GM21576 (cell line): ENCODE measurements around the gene ZNF562.
"Not testable (repeated sequence)": the region's sequence is repeated elsewhere in the genome, so short reads cannot be mapped to it uniquely, and the experiment has no call there.

Experiments used
- ATAC-seq: cut with Tn5 transposase; IDR thresholded peaks from one replicate; pipeline ENCODE4 v1.9.1; 2021; ENCODE audit warnings: mild to moderate bottlenecking, moderate library complexity; ENCODE audit not compliant: unreplicated experiment

Gene ZNF562

GRCh38 chr19:9674663-9675357 is at the start of gene ZNF562:
ZNF562 (minus strand) TSS chr19:9675100; CDS start chr19:9660744, 14,356 bp downstream.
- peak; percentile 79 for ATAC-seq

DNA sequence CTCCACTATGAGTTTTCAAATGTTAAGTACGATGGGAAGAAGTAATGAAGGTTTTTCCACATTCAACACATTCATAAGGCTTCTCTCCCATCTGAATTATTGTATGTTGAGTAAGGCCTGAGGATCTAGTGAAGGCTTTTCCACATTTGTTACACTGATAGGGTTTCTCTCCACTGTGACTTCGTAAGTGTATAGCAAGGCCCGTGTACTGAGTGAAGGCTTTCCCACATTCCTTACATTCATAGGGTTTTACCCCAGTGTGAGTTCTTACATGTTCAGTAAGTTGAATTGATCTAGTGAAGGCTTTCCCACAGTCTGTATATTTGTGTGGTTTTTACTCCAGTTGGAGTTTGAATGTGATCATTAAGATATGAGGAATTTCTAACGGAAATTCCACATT is 49.3 kb upstream of the ZNF562 start:
- no peak for ATAC-seq

DNA sequence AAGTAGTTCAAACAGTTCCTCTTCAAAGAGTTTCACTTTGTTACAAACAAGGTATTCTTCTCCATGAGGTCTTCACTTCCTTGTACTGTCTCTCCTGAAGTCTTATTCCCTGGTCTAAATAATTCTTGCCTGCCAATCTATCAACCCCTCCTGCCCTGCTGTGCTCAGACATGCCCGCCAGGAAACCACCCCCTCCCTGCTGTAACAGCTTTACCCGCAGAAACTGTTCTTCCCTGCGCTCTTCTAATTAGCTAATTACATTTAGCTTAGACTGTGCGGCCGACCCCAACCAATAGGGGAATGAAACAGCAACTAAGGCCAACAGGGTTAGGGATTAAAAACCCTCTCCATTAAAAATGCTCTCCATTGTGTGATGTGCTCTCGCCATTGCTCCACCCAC is 47.0 kb upstream of the ZNF562 start:
- ATAC-seq: no peak

- no peak for ATAC-seq
Measured at GRCh38 chr19:9720541-9720940, 45.6 kb upstream of the ZNF562 start.

- no peak for ATAC-seq
Measured at GRCh38 chr19:9711815-9712214, 36.9 kb upstream of the ZNF562 start.

- ATAC-seq: no peak
Measured at GRCh38 chr19:9709305-9709704, 34.4 kb upstream of the ZNF562 start.

- ATAC-seq: no peak
Measured at GRCh38 chr19:9705836-9706235, 30.9 kb upstream of the ZNF562 start.

DNA sequence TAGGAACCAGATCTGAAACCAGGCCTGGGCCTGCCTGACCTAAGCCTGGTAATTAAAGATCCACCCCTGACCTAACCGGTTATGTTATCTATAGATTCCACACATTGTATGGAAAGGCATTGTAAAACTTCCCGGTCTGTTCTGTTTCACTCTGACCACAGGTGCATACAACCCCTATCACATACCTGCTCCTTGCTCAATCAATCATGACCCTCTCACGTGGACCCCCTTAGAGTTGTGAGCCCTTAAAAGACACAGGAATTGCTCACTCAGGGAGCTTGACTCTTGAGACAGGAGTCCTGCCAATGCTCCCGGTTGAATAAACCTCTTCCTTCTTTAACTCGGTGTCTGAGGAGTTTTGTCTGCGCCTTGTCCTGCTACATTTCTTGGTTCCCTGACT is 27.3 kb upstream of the ZNF562 start:
- no peak for ATAC-seq

DNA sequence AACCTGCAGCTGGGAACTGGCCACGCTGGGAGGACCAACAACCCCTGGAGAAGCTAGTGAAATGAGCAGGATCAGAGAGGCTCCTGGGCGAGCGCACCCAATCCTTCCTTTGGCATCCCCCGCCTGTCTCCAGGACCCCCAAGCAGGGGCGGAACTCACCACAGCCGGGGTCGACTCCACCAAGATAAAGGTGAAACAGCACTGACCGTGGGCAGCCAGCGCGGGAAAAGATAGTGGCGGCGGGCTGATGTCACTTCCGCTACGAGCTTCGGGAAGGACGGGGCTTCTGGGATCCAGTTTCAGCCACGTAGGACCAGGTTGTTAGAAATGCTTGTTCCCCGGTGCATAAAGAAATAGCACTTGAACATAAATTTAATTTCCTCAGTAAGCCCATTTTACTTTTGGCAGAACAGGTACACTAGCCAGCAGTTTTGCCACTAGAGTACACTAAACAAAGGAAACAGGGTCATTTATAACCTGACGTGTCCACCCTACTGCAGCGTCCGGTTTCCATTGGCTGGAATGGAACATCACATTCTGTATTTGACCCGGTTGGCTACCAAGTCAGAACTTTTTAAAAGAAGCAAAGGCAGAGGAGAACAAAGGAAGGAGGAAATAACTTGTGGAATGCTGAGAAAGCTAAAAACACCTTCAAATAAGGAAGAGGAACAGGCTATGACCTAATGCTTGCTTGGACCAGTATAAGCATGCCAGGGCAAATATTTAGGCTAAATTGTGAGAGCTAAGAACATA is 25.5 kb upstream of the ZNF562 start:
- no peak for ATAC-seq

- not testable (repeated sequence) for ATAC-seq
Measured at GRCh38 chr19:9690301-9690700, 15.4 kb upstream of the ZNF562 start.

DNA sequence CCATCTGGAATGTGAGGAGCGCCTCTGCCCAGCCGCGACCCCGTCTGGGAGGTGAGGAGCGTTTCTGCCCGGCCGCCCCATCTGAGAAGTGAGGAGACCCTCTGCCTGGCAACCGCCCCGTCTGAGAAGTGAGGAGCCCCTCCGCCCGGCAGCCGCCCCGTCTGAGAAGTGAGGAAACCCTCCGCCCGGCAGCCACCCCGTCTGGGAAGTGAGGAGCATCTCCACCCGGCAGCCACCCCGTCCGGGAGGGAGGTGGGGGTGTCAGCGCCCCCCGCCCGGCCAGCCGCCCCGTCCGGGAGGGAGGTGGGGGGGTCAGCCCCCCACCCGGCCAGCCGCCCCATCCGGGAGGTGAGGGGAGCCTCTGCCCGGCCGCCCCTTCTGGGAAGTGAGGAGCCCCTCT is 5.1 kb upstream of the ZNF562 start:
- not testable (repeated sequence) for ATAC-seq

DNA sequence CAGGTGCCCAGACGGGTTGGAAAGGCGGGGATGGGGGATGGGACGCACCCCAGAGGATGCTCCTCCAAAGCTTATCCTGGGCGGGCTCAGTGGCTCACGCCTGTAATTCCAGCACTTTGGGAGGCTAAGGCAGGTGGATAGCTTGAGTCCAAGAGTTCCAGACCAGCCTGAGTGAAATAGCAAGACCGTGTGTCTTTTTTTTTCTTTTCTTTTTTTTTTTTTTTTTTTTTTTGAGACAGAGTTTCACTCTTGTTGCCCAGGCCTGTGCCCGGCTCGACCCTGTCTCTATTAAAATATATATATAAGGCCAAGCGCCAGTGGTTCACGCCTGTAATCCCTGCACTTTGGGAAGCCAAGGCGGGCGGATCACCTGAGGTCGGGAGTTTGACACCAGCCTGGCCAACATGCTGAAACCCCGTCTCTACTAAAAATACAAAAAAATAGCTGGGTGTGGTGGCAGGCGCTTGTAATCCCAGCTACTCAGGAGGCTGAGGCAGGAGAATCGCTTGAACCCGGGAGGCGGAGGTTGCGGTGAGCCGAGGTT is 530 bp upstream of the ZNF562 start:
- ATAC-seq: not testable (repeated sequence)

GRCh38 chr19:9673912-9674662 is 813 bp downstream of the ZNF562 start:
- ATAC-seq: no peak

- ATAC-seq: no peak
Measured at GRCh38 chr19:9672893-9673292, 2.0 kb downstream of the ZNF562 start.

DNA sequence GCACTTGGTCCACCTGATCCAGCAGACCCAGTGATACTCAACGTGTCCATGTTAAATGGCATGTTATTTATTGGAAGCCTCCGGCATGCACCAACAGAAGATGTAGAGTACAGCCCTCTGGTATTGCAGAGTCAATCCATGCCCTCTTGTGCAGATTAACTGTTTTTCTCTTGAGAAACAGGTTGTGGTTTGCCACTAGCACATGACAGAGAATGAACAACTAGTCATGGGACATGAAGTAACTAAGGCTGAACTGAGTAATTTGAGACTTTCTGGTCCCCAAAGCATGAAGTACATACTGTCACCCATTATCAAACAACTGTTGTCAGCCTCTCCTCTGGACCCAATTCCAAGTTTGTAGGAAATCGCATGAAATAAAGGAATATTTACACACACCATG is 3.2 kb downstream of the ZNF562 start:
- ATAC-seq: no peak

DNA sequence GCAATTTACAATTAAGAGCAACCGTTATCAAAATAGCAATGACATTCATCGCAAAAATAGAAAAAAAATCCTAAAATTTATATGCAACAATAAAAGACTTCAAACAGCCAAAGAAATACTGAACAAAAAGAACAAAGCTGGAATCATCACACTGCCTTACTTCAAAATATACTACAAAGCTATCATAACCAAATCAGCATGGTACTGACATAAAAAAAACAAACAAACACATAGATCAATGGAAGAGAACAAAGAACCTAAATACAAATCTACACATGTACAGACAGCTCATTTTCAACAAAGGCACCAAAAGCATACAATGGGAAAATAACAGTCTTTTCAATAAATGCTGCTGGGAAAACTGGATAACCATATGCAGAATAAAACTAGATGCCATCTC is 6.4 kb downstream of the ZNF562 start:
- no peak for ATAC-seq

DNA sequence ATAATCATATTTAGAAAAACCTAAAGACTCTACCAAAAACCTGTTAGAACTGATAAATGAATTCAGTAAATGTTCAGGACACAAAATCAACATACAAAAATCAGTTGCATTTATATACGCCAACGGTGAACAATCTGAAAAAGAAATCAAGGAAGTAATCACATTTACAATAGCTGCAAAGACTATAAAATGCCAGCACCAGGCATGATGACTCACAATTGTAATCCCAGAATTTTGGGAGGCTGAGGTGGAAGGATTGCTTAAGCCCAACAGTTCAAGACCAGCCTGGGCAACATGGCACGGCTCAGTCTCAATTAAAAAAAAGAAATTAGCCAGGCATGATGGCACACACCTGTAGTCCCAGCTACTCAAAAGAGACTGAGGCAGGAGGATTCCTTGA is 7.0 kb downstream of the ZNF562 start:
- ATAC-seq: no peak

- no peak for ATAC-seq
Measured at GRCh38 chr19:9658769-9659168, 16.1 kb downstream of the ZNF562 start.

DNA sequence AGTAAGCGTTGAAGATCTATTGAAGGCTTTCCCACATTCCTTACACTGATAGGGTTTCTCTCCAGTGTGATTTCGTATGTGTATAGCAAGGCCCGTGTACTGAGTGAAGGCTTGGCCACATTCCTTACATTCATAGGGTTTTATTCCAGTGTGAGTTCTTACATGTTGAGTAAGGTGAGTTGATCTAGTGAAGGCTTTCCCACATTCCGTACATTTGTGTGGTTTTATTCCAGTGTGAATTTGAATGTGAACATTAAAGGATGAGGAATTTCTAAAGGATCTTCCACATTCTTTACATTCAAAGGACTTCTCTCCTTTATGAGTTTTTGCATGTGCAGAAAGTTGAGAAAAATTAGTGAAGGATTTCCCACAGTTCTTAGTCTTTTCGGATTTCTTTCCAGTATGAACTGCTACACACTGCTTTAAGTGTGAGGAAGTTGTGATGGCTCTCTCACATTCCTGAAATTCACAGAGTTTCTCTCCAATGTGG is 21.8 kb downstream of the ZNF562 start:
- ATAC-seq: not testable (repeated sequence)

GRCh38 chr19:9651464-9651863 is 23.4 kb downstream of the ZNF562 start:
- not testable (repeated sequence) for ATAC-seq

- no peak for ATAC-seq
Measured at GRCh38 chr19:9650345-9650744, 24.6 kb downstream of the ZNF562 start.
